HCT116 (cell line): Measurements from ENCODE around the gene VGF. TPM values are rescaled to one million over a fixed set of nuclear protein-coding genes. Genes with fewer than 3 reads are reported as not detected.
A peak's percentile ranks its signal among the peaks of the same experiment; 100 is the strongest.

ENCODE experiments used
- ATAC-seq: fragments of 200-7000 bp; cut with Tn5 transposase; 2 replicates; pipeline ENCODE4 v1.9.1; 2020; ENCODE audit warnings: mild to moderate bottlenecking, moderate library complexity
- BruUV-seq: library from RNA; stranded (reverse); fragments of 400-500 nt; replicated peaks from 2 replicates; lab custom pipeline; 2021; lab: Mats Ljungman, UMichigan
- CTCF ChIA-PET: fragments of 300-600 bp; sonication (Branson Sonifier 250); formaldehyde crosslinking; loops from one replicate; lab custom pipeline; 2021; ENCODE audit warnings: antibody characterized with exemption; lab: Charles Lee
- POLR2A ChIA-PET: fragments of 300-600, 350-600 bp; sonication (Branson Sonifier 250); formaldehyde crosslinking; loops from one replicate; lab custom pipeline; 2021; ENCODE audit warnings: antibody characterized with exemption; lab: Charles Lee
- RAD21 ChIA-PET, 2 experiments: fragments of 300-600 bp; sonication (Branson Sonifier 250); formaldehyde crosslinking; loops; one replicate each; lab custom pipeline; 2023; ENCODE audit warnings: low total read pairs in 2 of 2; ENCODE audit not compliant: uncharacterized antibody in 2 of 2, unreplicated experiment in 2 of 2, low non-redundant PET in 1 of 2; lab: Charles Lee
- DNase-seq: peaks from one replicate; pipeline ENCODE4 v3.0.0-alpha.2; 2010; ENCODE audit warnings: low read depth, low spot score
- H2AFZ ChIP-seq: fragments of 200-600 bp; shearing (Covaris generic), sonication (generic); 2 replicates; pipeline ENCODE4 v1.6.1; 2017; ENCODE audit warnings: low read depth, mixed run types, mixed read lengths, antibody characterized with exemption, low read length; ENCODE audit not compliant: poor library complexity, severe bottlenecking
- H3K27ac ChIP-seq: 2 replicates; pipeline ENCODE4 v1.5.1; 2012; ENCODE audit warnings: low read depth, low read length
- H3K27me3 ChIP-seq: fragments of 200-600 bp; sonication (generic); 2 replicates; pipeline ENCODE4 v1.6.1; 2016; ENCODE audit warnings: mixed run types, low read length, mixed read lengths; ENCODE audit not compliant: insufficient read depth
- H3K36me3 ChIP-seq, 2 experiments: fragments of 200-500 bp in 1 of 2; fragments of 200-600 bp in 1 of 2; sonication (Bioruptor generic) in 1 of 2; sonication (generic) in 1 of 2; 2 replicates each; pipeline versions ENCODE4 v1.5.1 to v1.6.1; 2014 to 2016; ENCODE audit warnings: low read length in 2 of 2, inconsistent platforms in 1 of 2, mixed read lengths in 1 of 2, mixed run types in 1 of 2; ENCODE audit not compliant: insufficient read depth in 2 of 2, control insufficient read depth in 1 of 2
- H3K4me1 ChIP-seq, 2 experiments: fragments of 200-600 bp in 1 of 2; sonication (generic) in 1 of 2; 2 replicates each; pipeline versions ENCODE4 v1.5.1 to v1.6.1; 2012 to 2017; ENCODE audit warnings: low read length in 2 of 2, inconsistent platforms in 1 of 2, mild to moderate bottlenecking in 1 of 2, mixed read lengths in 1 of 2, mixed run types in 1 of 2, moderate library complexity in 1 of 2; ENCODE audit not compliant: insufficient read depth in 2 of 2, control insufficient read depth in 1 of 2
- H3K4me2 ChIP-seq: fragments of 200-600 bp; sonication (generic); 2 replicates; pipeline ENCODE4 v1.6.1; 2017; ENCODE audit warnings: mixed run types, low read length, mixed read lengths
- H3K4me3 ChIP-seq, 2 experiments: fragments of 200-600 bp in 1 of 2; sonication (generic) in 1 of 2; replicated peaks in 1 of 2; 2 replicates each; pipeline ENCODE4 v1.5.1; 2011 to 2016; ENCODE audit warnings: low read length in 2 of 2, control low read depth in 1 of 2, low read depth in 1 of 2, mild to moderate bottlenecking in 1 of 2, mixed read lengths in 1 of 2, mixed run types in 1 of 2
- H3K79me2 ChIP-seq: fragments of 200-600 bp; sonication (generic); 2 replicates; pipeline ENCODE4 v1.6.1; 2017; ENCODE audit warnings: mild to moderate bottlenecking, mixed run types, low read length, moderate library complexity, mixed read lengths; ENCODE audit not compliant: insufficient read depth
- H3K9ac ChIP-seq: fragments of 200-600 bp; sonication (generic); 2 replicates; pipeline ENCODE4 v1.6.1; 2016; ENCODE audit warnings: low read length, mixed read lengths
- H3K9me2 ChIP-seq: fragments of 200-600 bp; sonication (generic), shearing (Covaris generic); 2 replicates; pipeline ENCODE4 v1.6.1; 2017; ENCODE audit warnings: mixed run types, mild to moderate bottlenecking, moderate library complexity; ENCODE audit not compliant: insufficient read depth
- H3K9me3 ChIP-seq, 2 experiments: fragments of 200-500 bp in 1 of 2; fragments of 200-600 bp in 1 of 2; sonication (Bioruptor generic) in 1 of 2; sonication (generic) in 1 of 2; 2 replicates each; pipeline ENCODE4 v1.6.1; 2014 to 2017; ENCODE audit warnings: low read length in 2 of 2, mixed read lengths in 2 of 2, inconsistent platforms in 1 of 2, low read depth in 1 of 2, mild to moderate bottlenecking in 1 of 2, mixed run types in 1 of 2, moderate library complexity in 1 of 2; ENCODE audit not compliant: control insufficient read depth in 1 of 2, insufficient read depth in 1 of 2
- H4K20me1 ChIP-seq: fragments of 200-600 bp; sonication (generic), shearing (Covaris generic); 2 replicates; pipeline ENCODE4 v1.6.1; 2017; ENCODE audit warnings: mixed run types, mild to moderate bottlenecking, moderate library complexity; ENCODE audit not compliant: insufficient read depth
- CBX3 ChIP-seq: IDR thresholded peaks from 2 replicates; pipeline ENCODE4 v1.6.1; 2012; ENCODE audit warnings: low read depth
- CEBPB ChIP-seq: IDR thresholded peaks from 2 replicates; pipeline ENCODE4 v1.6.1; 2012; ENCODE audit warnings: low read depth
- CTCF ChIP-seq, 3 experiments: fragments of 200-600 bp in 1 of 3; sonication (generic) in 1 of 3; IDR thresholded peaks in 2 of 3; conservative IDR thresholded peaks in 1 of 3; 2 replicates each; pipeline ENCODE4 v1.5.1; 2012 to 2017; ENCODE audit warnings: low read depth in 2 of 3, low read length in 2 of 3, antibody characterized with exemption in 1 of 3, borderline replicate concordance in 1 of 3, control low read depth in 1 of 3, mild to moderate bottlenecking in 1 of 3, mixed read lengths in 1 of 3, mixed run types in 1 of 3, moderate library complexity in 1 of 3; ENCODE audit not compliant: insufficient read depth in 1 of 3
- EGR1 ChIP-seq: IDR thresholded peaks from 2 replicates; pipeline ENCODE4 v1.6.1; 2012; ENCODE audit warnings: low read depth
- EZH2 ChIP-seq: fragments of 200-600 bp; sonication (generic); IDR thresholded peaks from 2 replicates; pipeline ENCODE4 v1.6.1; 2017; ENCODE audit warnings: antibody characterized with exemption, mixed run types
- EZH2phosphoT487 ChIP-seq: fragments of 200-600 bp; IDR thresholded peaks from 2 replicates; pipeline ENCODE4 v1.6.1; 2018; ENCODE audit warnings: antibody characterized with exemption, borderline replicate concordance
- FOSL1 ChIP-seq: IDR thresholded peaks from 2 replicates; pipeline ENCODE4 v1.6.1; 2012; ENCODE audit warnings: low read depth
- JUND ChIP-seq: IDR thresholded peaks from 2 replicates; pipeline ENCODE4 v1.6.1; 2012
- POLR2A ChIP-seq: IDR thresholded peaks from 2 replicates; pipeline ENCODE4 v1.7.0; 2011; ENCODE audit warnings: borderline replicate concordance; ENCODE audit not compliant: insufficient read depth, insufficient read length; ENCODE audit errors: extremely low read depth
- RAD21 ChIP-seq: IDR thresholded peaks from 2 replicates; pipeline ENCODE4 v1.6.1; 2012; ENCODE audit warnings: low read depth, mild to moderate bottlenecking
- SIN3A ChIP-seq: IDR thresholded peaks from 2 replicates; pipeline ENCODE4 v1.6.1; 2012; ENCODE audit warnings: low read depth
- SP1 ChIP-seq: IDR thresholded peaks from 2 replicates; pipeline ENCODE4 v1.6.1; 2012; ENCODE audit warnings: low read depth
- SRF ChIP-seq: IDR thresholded peaks from 2 replicates; pipeline ENCODE4 v1.6.1; 2012; ENCODE audit warnings: low read depth
- TCF7L2 ChIP-seq: IDR thresholded peaks from 2 replicates; pipeline ENCODE4 v1.7.0; 2011; ENCODE audit warnings: borderline replicate concordance, inconsistent platforms; ENCODE audit not compliant: insufficient read depth, insufficient read length; ENCODE audit errors: extremely low read depth
- YY1 ChIP-seq: IDR thresholded peaks from 2 replicates; pipeline ENCODE4 v1.6.1; 2011; ENCODE audit warnings: low read length, low read depth, moderate library complexity, mild to moderate bottlenecking; ENCODE audit not compliant: insufficient replicate concordance; ENCODE audit errors: extremely low read depth
- ZFX ChIP-seq: fragments of 450-650 bp; IDR thresholded peaks from 2 replicates; pipeline ENCODE4 v1.6.1; 2017
- ZNF274 ChIP-seq: fragments of 200-500 bp; sonication (Bioruptor generic); IDR thresholded peaks from 2 replicates; pipeline ENCODE4 v1.6.1; 2014; ENCODE audit warnings: mild to moderate bottlenecking, low read depth, low read length, inconsistent platforms
- intact Hi-C: fragments of 100-400 bp; cut with micrococcal nuclease; formaldehyde crosslinking; loops from 2 replicates; pipeline ENCODE4 v1.10.0; 2022
- total RNA-seq: library from RNA; stranded (reverse); gene quantifications from one replicate; pipeline ENCODE4 v1.2.1, GENCODE V29; 2021; ENCODE audit not compliant: unreplicated experiment
- TF ChIP-seq, protein P1 (sequence below): IDR thresholded peaks from 2 replicates; pipeline ENCODE4 v1.6.1; 2011; ENCODE audit warnings: mild to moderate bottlenecking, low read length, moderate library complexity; ENCODE audit not compliant: insufficient replicate concordance; ENCODE audit errors: extremely low read depth
- TF ChIP-seq, protein P2 (sequence below): IDR thresholded peaks from 2 replicates; pipeline ENCODE4 v1.6.1; 2012; ENCODE audit warnings: low read depth
- TF ChIP-seq, protein P3 (sequence below): IDR thresholded peaks from 2 replicates; pipeline ENCODE4 v1.6.1; 2012

Gene VGF
- total RNA-seq, 1 experiment from 2014 or later, result 43.2 TPM

DNA sequence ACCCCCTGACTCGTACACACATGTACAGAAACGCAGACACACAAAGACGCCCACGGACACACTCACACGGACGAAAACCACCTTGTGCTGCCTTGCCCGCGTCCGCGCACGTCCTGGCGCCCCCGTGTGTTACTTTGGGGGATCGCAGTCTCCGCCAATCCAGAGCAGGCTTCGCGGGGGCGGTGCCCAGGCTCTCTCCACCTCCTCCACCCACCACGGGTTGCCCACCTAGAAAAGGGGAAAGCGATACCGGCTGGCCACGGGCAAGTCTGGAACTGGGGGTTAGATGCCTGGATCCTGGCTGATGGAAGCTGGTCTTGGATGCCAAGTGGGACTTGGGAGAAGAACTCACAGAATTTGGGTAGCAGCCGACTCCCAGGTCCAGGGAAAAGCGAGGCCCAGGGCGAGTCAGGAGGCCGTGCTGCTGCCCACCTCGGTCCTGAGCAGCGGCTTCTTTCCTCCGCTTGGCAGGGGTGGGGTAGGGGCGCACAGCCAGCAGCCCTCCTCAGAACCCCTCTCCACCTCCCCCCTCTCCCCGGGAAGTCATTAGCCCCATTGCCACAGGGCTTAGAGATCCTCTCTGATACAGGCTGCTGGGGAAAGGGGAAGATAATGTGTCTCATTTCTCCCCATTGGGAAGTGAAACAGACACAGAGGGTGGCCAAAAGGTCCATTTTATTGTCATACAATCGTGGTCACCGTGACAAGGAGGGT lies 4.6 kb upstream of the VGF start:
- ChIA-PET CTCF (interaction anchor here (1.0 to 1.6 kb wide), 3 partner anchors 12 to 26 kb away, joined by 3 to 12 read pairs (median 3); no protein-coding TSS in a partner anchor), RAD21 (no interaction called here), POLR2A (no interaction called here)
- H3K4me1 ChIP-seq, result peaks cover 50 to 84% of the 10 kb centered on the region in 2 experiments
- peak overlapping the region; percentile 80 for H3K4me2 ChIP-seq
- peak overlapping the region; percentile 49 to 55 for H3K4me3 ChIP-seq
- no peaks in the 10 kb centered on the region for H3K79me2 ChIP-seq
- H3K9ac ChIP-seq, result peak overlapping the region; percentile 54
- no peaks in the 10 kb centered on the region for H4K20me1 ChIP-seq
- no peak overlapping the region for H3K27ac ChIP-seq
- H3K9me3 ChIP-seq, result no peaks in the 10 kb centered on the region
- no peaks in the 10 kb centered on the region for H3K27me3 ChIP-seq
- intact Hi-C loops, result loop anchor here (1.0 kb wide), 1 partner anchor 26 kb away; no protein-coding TSS in a partner anchor
- peak; percentile 43 for ATAC-seq
- DNase-seq, result no peak
- H3K36me3 ChIP-seq, result no peaks in the 10 kb centered on the region
- H3K9me2 ChIP-seq, result no peaks in the 10 kb centered on the region
- no TSS peak for BruUV-seq
- H2AFZ ChIP-seq, result no peak overlapping the region
- TF ChIP-seq POLR2A (no peak), SIN3A (no peak), EZH2phosphoT487 (no peak), CBX3 (no peak), SRF (no peak), TCF7L2 (peak; percentile 22), ZNF274 (no peak), JUND (no peak), YY1 (no peak), ZFX (no peak), EZH2 (no peak), CTCF (IDR thresholded peaks at IDR 0.05 in 2 of 3, conservative IDR thresholded peaks at IDR 0.05 in 1 of 3; ENCODE audit: borderline replicate concordance in 1 of 3, insufficient read depth in 1 of 3, low read depth in 2 of 3, low read length in 2 of 3) (peak in 2 of 3 experiments; percentile 93 to 94; a peak in 4 of 6 replicates), EGR1 (no peak), CEBPB (no peak), SP1 (no peak), RAD21 (no peak), FOSL1 (no peak)
- TF ChIP-seq, protein P1, sequence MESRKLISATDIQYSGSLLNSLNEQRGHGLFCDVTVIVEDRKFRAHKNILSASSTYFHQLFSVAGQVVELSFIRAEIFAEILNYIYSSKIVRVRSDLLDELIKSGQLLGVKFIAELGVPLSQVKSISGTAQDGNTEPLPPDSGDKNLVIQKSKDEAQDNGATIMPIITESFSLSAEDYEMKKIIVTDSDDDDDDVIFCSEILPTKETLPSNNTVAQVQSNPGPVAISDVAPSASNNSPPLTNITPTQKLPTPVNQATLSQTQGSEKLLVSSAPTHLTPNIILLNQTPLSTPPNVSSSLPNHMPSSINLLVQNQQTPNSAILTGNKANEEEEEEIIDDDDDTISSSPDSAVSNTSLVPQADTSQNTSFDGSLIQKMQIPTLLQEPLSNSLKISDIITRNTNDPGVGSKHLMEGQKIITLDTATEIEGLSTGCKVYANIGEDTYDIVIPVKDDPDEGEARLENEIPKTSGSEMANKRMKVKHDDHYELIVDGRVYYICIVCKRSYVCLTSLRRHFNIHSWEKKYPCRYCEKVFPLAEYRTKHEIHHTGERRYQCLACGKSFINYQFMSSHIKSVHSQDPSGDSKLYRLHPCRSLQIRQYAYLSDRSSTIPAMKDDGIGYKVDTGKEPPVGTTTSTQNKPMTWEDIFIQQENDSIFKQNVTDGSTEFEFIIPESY, result no peak
- TF ChIP-seq, protein P2, sequence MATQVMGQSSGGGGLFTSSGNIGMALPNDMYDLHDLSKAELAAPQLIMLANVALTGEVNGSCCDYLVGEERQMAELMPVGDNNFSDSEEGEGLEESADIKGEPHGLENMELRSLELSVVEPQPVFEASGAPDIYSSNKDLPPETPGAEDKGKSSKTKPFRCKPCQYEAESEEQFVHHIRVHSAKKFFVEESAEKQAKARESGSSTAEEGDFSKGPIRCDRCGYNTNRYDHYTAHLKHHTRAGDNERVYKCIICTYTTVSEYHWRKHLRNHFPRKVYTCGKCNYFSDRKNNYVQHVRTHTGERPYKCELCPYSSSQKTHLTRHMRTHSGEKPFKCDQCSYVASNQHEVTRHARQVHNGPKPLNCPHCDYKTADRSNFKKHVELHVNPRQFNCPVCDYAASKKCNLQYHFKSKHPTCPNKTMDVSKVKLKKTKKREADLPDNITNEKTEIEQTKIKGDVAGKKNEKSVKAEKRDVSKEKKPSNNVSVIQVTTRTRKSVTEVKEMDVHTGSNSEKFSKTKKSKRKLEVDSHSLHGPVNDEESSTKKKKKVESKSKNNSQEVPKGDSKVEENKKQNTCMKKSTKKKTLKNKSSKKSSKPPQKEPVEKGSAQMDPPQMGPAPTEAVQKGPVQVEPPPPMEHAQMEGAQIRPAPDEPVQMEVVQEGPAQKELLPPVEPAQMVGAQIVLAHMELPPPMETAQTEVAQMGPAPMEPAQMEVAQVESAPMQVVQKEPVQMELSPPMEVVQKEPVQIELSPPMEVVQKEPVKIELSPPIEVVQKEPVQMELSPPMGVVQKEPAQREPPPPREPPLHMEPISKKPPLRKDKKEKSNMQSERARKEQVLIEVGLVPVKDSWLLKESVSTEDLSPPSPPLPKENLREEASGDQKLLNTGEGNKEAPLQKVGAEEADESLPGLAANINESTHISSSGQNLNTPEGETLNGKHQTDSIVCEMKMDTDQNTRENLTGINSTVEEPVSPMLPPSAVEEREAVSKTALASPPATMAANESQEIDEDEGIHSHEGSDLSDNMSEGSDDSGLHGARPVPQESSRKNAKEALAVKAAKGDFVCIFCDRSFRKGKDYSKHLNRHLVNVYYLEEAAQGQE, result no peak
- TF ChIP-seq, protein P3, sequence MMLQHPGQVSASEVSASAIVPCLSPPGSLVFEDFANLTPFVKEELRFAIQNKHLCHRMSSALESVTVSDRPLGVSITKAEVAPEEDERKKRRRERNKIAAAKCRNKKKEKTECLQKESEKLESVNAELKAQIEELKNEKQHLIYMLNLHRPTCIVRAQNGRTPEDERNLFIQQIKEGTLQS, result no peak
